Gastrocnemius medialis (tissue), 4 donors: ENCODE measurements around the gene EXTL2. TPM values are rescaled to one million over a fixed set of nuclear protein-coding genes. Genes with fewer than 3 reads are reported as not detected.

Experiments
- ATAC-seq, 2 donors: fragments of 150-250 bp; one replicate each; pipeline ENCODE4 v1.9.1; 2016
- DNase-seq, 2 donors: peaks; one replicate each; pipeline ENCODE4 v3.0.0-alpha.2; 2019
- H3K27ac ChIP-seq, 4 donors: fragments of 200-600 bp; sonication (generic); 1 replicate in 1 of 4; 2 replicates in 3 of 4; pipeline ENCODE4 v1.5.1; 2016 to 2018; ENCODE audit warnings: mild to moderate bottlenecking in 2 of 4, moderate library complexity in 1 of 4
- H3K27me3 ChIP-seq, 3 donors: fragments of 200-600 bp; sonication (generic) in 2 of 3; 1 replicate in 1 of 3; 2 replicates in 2 of 3; pipeline versions ENCODE4 v1.5.1 to v1.6.0; 2016 to 2019; ENCODE audit warnings: mild to moderate bottlenecking in 1 of 3, moderate library complexity in 1 of 3
- H3K36me3 ChIP-seq, 2 donors: fragments of 200-600 bp; sonication (generic) in 1 of 2; one replicate each; pipeline ENCODE4 v1.5.1; 2017 to 2018
- H3K4me1 ChIP-seq, 2 donors: fragments of 200-600 bp; sonication (generic) in 1 of 2; one replicate each; pipeline ENCODE4 v1.5.1; 2016 to 2017; ENCODE audit warnings: mild to moderate bottlenecking in 2 of 2
- H3K4me3 ChIP-seq, 4 donors: fragments of 200-600 bp; sonication (generic) in 3 of 4; 1 replicate in 1 of 4; 2 replicates in 3 of 4; pipeline ENCODE4 v1.5.1; 2016 to 2019; ENCODE audit warnings: mild to moderate bottlenecking in 2 of 4
- H3K9me3 ChIP-seq, 3 donors: fragments of 200-600 bp; sonication (generic) in 2 of 3; 1 replicate in 1 of 3; 2 replicates in 2 of 3; pipeline ENCODE4 v1.5.1; 2016 to 2019
- CTCF ChIP-seq, 5 experiments: fragments of 450-650 bp in 3 of 5; fragments of 200-600 bp in 2 of 5; sonication (generic) in 2 of 5; IDR thresholded peaks in 4 of 5; conservative IDR thresholded peaks in 1 of 5; 1 replicate in 4 of 5; 2 replicates in 1 of 5; pipeline ENCODE4 v1.5.1; 2016 to 2019; ENCODE audit warnings: antibody characterized with exemption in 5 of 5, mild to moderate bottlenecking in 3 of 5, moderate library complexity in 3 of 5
- POLR2A ChIP-seq, 2 donors: fragments of 450-650 bp; IDR thresholded peaks; one replicate each; pipeline ENCODE4 v1.6.1; 2017; ENCODE audit warnings: antibody characterized with exemption in 2 of 2, mild to moderate bottlenecking in 2 of 2, moderate library complexity in 2 of 2
- in situ Hi-C, 4 donors: fragments of 200-750 bp; cut with MboI; loops; one replicate each; pipeline versions ENCODE4 v1.15.0 to v1.8.0; 2017; ENCODE audit warnings: low sequenced_read_pairs in 4 of 4
- intact Hi-C: fragments of 100-400 bp; cut with DNase I; formaldehyde crosslinking; loops from one replicate; pipeline ENCODE4 v1.15.1; 2023; ENCODE audit warnings: low total_unique reads
- total RNA-seq, 4 donors: library from RNA; depleted of rRNA; stranded (reverse); fragments of >200 nt; gene quantifications; one replicate each; pipeline versions ENCODE4 v1.1.0 to v1.2.3, GENCODE V29; 2016

The EXTL2 gene
- total RNA-seq, 4 donors from 2014 or later = 1.7 to 4.9 (median 3.4) TPM

- intact Hi-C loops = no loop called here
- TF ChIP-seq CTCF (IDR thresholded peaks at IDR 0.05 in 4 of 5, conservative IDR thresholded peaks at IDR 0.05 in 1 of 5) (no peak), POLR2A (IDR thresholded peaks at IDR 0.05) (no peak)
- no peaks in the 10 kb centered on the region for H3K36me3 ChIP-seq
- H3K4me1 ChIP-seq = no peaks in the 10 kb centered on the region
- no peaks in the 10 kb centered on the region for H3K27me3 ChIP-seq
- no peak for DNase-seq
- no peaks in the 10 kb centered on the region for H3K9me3 ChIP-seq
- no peak overlapping the region for H3K27ac ChIP-seq
- H3K4me3 ChIP-seq = no peak overlapping the region
- in situ Hi-C loops = loop anchor here in 2 of 4 donors (25.0 kb wide), 2 partner anchors 422 to 522 kb away; partner anchors contain the start of gene CDC14A (in 1 of the 2)
- no peak for ATAC-seq
Measured at GRCh38 chr1:100883963-100884362, 10.7 kb downstream of the EXTL2 start.

GRCh38 chr1:100882698-100883097, 11.9 kb downstream of the EXTL2 start:
- ATAC-seq (peak in 1 of 2 donors; percentile 47), DNase-seq (no peak)
- H3K36me3 ChIP-seq = no peaks in the 10 kb centered on the region
- no peak overlapping the region for H3K4me3 ChIP-seq
- intact Hi-C loops (no loop called here), in situ Hi-C loops (loop anchor here in 2 of 4 donors (25.0 kb wide), 2 partner anchors 420 to 520 kb away; partner anchors contain the start of gene CDC14A (in 1 of the 2))
- H3K9me3 ChIP-seq = no peaks in the 10 kb centered on the region
- no peak for TF ChIP-seq CTCF (IDR thresholded peaks at IDR 0.05 in 4 of 5, conservative IDR thresholded peaks at IDR 0.05 in 1 of 5)
- no peak for TF ChIP-seq POLR2A (IDR thresholded peaks at IDR 0.05)
- no peaks in the 10 kb centered on the region for H3K4me1 ChIP-seq
- no peak overlapping the region for H3K27ac ChIP-seq
- no peaks in the 10 kb centered on the region for H3K27me3 ChIP-seq

GRCh38 chr1:100881687-100882086, 13.0 kb downstream of the EXTL2 start:
- Histone ChIP-seq H3K36me3 (no peaks in the 10 kb centered on the region), H3K4me1 (no peaks in the 10 kb centered on the region), H3K4me3 (no peak overlapping the region), H3K27me3 (no peaks in the 10 kb centered on the region), H3K27ac (no peak overlapping the region), H3K9me3 (no peaks in the 10 kb centered on the region)
- DNase-seq (no peak), ATAC-seq (no peak)
- TF ChIP-seq POLR2A (IDR thresholded peaks at IDR 0.05) (no peak), CTCF (IDR thresholded peaks at IDR 0.05 in 4 of 5, conservative IDR thresholded peaks at IDR 0.05 in 1 of 5) (no peak)
- in situ Hi-C loops = loop anchor here in 2 of 4 donors (25.0 kb wide), 2 partner anchors 419 to 519 kb away; partner anchors contain the start of gene CDC14A (in 1 of the 2)
- intact Hi-C loops = no loop called here

- in situ Hi-C loops (loop anchor here in 2 of 4 donors (25.0 kb wide), 2 partner anchors 417 to 517 kb away; partner anchors contain the start of gene CDC14A (in 1 of the 2)), intact Hi-C loops (no loop called here)
- Histone ChIP-seq H3K4me1 (no peaks in the 10 kb centered on the region), H3K4me3 (no peak overlapping the region), H3K36me3 (no peaks in the 10 kb centered on the region), H3K27ac (no peak overlapping the region), H3K27me3 (no peaks in the 10 kb centered on the region), H3K9me3 (no peaks in the 10 kb centered on the region)
- DNase-seq = no peak
- no peak for ATAC-seq
- TF ChIP-seq CTCF (IDR thresholded peaks at IDR 0.05 in 4 of 5, conservative IDR thresholded peaks at IDR 0.05 in 1 of 5) (no peak), POLR2A (IDR thresholded peaks at IDR 0.05) (no peak)
Measured at GRCh38 chr1:100879422-100879821, 15.2 kb downstream of the EXTL2 start.

GRCh38 chr1:100876291-100876690, 18.4 kb downstream of the EXTL2 start:
- Histone ChIP-seq H3K27me3 (no peaks in the 10 kb centered on the region), H3K36me3 (no peaks in the 10 kb centered on the region), H3K4me1 (no peaks in the 10 kb centered on the region), H3K4me3 (no peak overlapping the region), H3K9me3 (no peaks in the 10 kb centered on the region), H3K27ac (no peak overlapping the region)
- TF ChIP-seq CTCF (IDR thresholded peaks at IDR 0.05 in 4 of 5, conservative IDR thresholded peaks at IDR 0.05 in 1 of 5) = no peak
- no peak for TF ChIP-seq POLR2A (IDR thresholded peaks at IDR 0.05)
- no peak for ATAC-seq
- intact Hi-C loops (no loop called here), in situ Hi-C loops (loop anchor here in 2 of 4 donors (25.0 kb wide), 2 partner anchors 414 to 514 kb away; partner anchors contain the start of gene CDC14A (in 1 of the 2))
- DNase-seq = no peak
